GM19239 (cell line): ENCODE measurements around the gene ANKRD18A.
"Not testable (repeated sequence)": the region's sequence is repeated elsewhere in the genome, so short reads cannot be mapped to it uniquely, and the experiment has no call there.

Experiments used
- DNase-seq: peaks from one replicate; pipeline ENCODE4 v3.0.0; 2011; ENCODE audit warnings: low spot score; ENCODE audit not compliant: insufficient read length
- FAIRE-seq: peaks from 2 replicates; lab custom pipeline; 2011; peaks lifted over from hg19 to GRCh38; lab: Jason Lieb, UNC

Gene ANKRD18A

GRCh38 chr9:38554966-38555365, 65.4 kb downstream of the ANKRD18A start:
- not testable (repeated sequence) for DNase-seq, FAIRE-seq

GRCh38 chr9:38553019-38553418, 67.4 kb downstream of the ANKRD18A start:
- DNase-seq, FAIRE-seq: not testable (repeated sequence)

GRCh38 chr9:38546497-38547163, 73.8 kb downstream of the ANKRD18A start:
- FAIRE-seq: not testable (repeated sequence)

GRCh38 chr9:38540535-38540934, 79.9 kb downstream of the ANKRD18A start:
- not testable (repeated sequence) for FAIRE-seq, DNase-seq

More at GRCh38 chr9:38546497-38547163, 73.8 kb downstream of the ANKRD18A start:
- DNase-seq: not testable (repeated sequence)

GRCh38 chr9:38529317-38529716, 91.1 kb downstream of the ANKRD18A start:
- FAIRE-seq (no peak), DNase-seq (no peak)

GRCh38 chr9:38527503-38527902, 92.9 kb downstream of the ANKRD18A start:
- no peak for FAIRE-seq
- DNase-seq: no peak

- no peak for FAIRE-seq
These were observed 93.8 kb downstream of the ANKRD18A start for GRCh38 chr9:38526591-38526990.

GRCh38 chr9:38523121-38523520, 97.3 kb downstream of the ANKRD18A start:
- FAIRE-seq (no peak), DNase-seq (no peak)

More at GRCh38 chr9:38526591-38526990, 93.8 kb downstream of the ANKRD18A start:
- no peak for DNase-seq

- FAIRE-seq: no peak
- no peak for DNase-seq
These were observed 98.6 kb downstream of the ANKRD18A start for GRCh38 chr9:38521762-38522161.
